Measurements from ENCODE around the gene PRICKLE2.

Gene PRICKLE2

DNA sequence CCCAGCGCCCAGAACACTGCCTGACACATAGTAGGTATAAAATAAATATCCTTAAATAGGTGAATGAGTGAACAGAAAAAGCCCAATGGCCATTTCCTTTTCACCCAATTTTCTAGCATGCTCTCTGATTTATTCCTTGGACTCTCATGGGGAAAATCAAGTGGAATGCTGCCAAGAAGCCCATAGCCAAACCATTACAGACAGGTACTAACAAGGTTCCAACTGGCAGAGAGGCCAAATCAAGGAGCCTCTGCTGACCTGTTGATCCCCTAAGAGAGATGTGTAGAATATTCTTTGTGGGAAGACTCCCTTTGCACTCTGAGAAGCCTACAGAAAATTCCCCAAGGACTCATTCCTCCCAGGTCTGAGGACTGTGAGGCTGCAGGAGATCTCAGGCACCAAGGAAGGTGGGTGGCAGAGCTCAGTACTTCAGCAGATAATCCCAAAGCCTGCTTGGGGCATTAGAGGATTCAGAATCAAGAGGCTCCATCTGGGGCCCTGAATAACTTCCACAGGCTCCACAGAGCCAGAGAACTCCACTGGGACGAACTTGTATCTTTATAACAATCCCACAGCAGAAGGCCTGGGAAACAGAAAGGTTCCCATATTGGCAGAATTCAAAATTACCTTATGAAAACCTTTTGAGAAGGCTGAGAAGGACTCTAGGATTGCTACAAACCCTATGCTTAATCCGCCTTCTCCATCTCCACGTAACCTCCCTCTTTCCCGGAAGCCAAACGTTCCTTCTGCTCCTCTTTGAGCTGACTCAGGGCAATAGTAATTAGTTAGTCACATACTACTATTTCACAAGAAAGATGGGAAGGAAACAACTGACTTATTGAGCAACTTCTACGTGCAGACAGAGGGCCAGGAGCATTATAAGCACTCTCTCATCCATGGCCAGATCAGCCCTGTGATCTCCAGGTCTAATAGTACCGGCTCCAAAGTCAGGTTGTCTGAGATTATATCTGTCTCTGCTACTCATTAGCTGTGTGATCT lies 34.5 kb downstream of the PRICKLE2 start:
- Histone ChIP-seq H3K4me1 (ENCODE audit: control insufficient read depth, insufficient read depth, low read length) (peaks cover 45% of the 10 kb centered on the region), H3K27me3 (ENCODE audit: control insufficient read depth, insufficient read depth, low read length) (no peaks in the 10 kb centered on the region), H3K27ac (ENCODE audit: low read depth, low read length) (no peak overlapping the region), H3K9ac (ENCODE audit: low read length) (no peak overlapping the region), H3K36me3 (ENCODE audit: control insufficient read depth, insufficient read depth, low read length) (no peaks in the 10 kb centered on the region), H3K4me3 (ENCODE audit: low read length) (no peak overlapping the region)

DNA sequence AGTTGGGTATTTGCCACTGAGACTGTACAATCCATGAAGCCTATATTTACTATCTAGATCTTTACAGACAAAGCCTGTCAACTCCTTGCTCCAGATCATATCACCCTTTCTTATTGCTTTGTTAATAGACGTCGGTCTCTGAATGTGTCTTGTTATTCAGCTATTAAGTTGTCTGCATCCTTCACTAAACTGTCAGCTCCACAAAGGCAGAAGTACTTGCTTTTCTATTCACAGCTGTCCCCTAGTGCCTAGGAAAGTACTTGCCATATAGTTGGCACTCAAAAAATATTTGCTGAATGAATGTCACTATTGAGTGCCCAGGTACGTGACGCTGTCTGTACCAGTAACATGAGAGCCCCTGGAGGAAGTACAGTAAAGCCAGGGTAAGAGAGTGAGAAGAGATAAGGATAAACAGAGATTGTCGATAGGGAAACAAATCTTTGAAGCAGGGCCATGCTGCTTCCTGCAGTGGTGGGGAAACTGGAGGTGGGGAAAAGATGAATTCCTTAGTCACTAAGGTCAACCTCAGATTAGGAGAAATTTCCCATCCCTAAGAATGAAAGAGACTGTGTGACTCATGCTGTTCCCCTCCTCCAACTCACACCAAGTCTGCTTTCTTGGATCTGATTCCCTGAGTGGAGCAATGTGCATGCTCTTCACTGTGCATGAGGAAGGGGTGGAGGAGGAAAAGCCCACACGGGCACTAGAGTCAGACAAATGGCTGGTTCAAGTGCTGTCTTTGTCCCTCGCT lies 36.3 kb downstream of the PRICKLE2 start:
- Histone ChIP-seq H3K4me1 (ENCODE audit: control insufficient read depth, insufficient read depth, low read length) (peaks cover 51% of the 10 kb centered on the region), H3K27ac (ENCODE audit: low read depth, low read length) (peak overlapping the region; percentile 66), H3K9ac (ENCODE audit: low read length) (no peak overlapping the region), H3K4me3 (ENCODE audit: low read length) (no peak overlapping the region), H3K27me3 (ENCODE audit: control insufficient read depth, insufficient read depth, low read length) (no peaks in the 10 kb centered on the region), H3K36me3 (ENCODE audit: control insufficient read depth, insufficient read depth, low read length) (no peaks in the 10 kb centered on the region)

DNA sequence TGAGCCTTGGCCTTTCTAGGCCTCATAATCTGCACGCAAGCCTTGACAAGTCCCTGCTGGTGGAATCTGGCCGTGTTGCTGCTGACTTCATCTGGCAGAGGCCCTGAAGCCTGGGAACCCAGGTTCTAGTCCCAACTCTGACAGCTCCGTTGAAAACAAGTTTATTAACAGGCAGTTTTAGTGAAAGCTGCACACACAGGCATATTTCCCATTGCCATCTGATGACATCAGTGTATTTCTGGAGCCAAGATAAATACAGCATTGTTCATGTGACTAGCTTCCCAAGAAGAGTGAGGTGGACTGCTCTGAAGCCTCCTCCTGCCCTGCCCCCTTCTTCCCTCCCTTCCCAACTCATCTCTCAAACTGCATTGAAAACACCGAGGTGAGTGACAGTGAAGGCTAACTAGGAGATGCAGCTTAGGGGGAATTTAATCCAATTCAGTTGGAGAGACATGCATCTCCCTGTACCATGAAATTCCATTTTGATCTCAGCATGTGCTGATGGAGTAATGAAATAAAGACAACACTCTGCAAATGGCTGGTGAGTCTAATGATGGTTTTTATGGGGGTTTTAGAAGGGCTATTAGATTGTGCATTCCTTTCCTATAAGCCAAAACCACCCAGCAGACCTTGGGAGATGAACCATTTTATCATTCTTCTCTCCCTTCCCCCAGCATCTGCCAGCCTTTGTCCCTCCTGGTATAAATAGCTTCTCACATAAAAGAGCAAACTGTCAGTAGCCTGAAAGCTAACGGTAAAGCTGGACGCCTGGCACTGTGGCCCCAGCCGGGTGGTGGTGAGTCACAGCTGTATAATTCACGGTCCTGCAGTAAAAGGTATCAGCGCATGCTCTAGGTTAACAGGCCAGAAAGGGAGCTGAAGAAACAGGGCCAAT lies 38.0 kb downstream of the PRICKLE2 start:
- Histone ChIP-seq H3K9ac (ENCODE audit: low read length) (no peak overlapping the region), H3K4me3 (ENCODE audit: low read length) (no peak overlapping the region), H3K4me1 (ENCODE audit: control insufficient read depth, insufficient read depth, low read length) (peaks cover 52% of the 10 kb centered on the region)

DNA sequence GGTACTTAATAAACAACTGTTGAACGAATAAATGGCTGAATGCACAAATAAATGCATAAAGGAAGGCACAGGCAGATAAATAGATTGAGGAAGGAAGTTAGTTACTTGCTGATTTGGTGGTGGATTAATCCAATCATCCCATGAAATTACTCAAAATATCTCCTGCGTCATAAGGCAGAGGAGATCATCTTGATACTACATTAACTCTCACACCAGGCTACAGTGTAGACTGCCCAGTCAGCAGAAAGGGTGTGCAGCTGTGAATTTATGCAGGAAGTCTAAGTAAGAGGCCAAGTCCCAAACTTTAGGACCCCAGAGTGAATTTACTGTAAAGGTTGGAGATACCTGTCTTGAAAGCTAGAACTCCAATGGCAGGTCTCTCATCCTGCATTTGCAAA lies 38.6 kb downstream of the PRICKLE2 start:
- Histone ChIP-seq H3K9ac (ENCODE audit: low read length) (no peak overlapping the region), H3K27me3 (ENCODE audit: control insufficient read depth, insufficient read depth, low read length) (no peaks in the 10 kb centered on the region), H3K27ac (ENCODE audit: low read depth, low read length) (peak overlapping the region; percentile 66), H3K4me3 (ENCODE audit: low read length) (no peak overlapping the region), H3K4me1 (ENCODE audit: control insufficient read depth, insufficient read depth, low read length) (peaks cover 52% of the 10 kb centered on the region), H3K36me3 (ENCODE audit: control insufficient read depth, insufficient read depth, low read length) (no peaks in the 10 kb centered on the region)

More for the DNA sequence above, 38.0 kb downstream of the PRICKLE2 start:
- no peaks in the 10 kb centered on the region for H3K36me3 ChIP-seq (ENCODE audit: control insufficient read depth, insufficient read depth, low read length)
- no peaks in the 10 kb centered on the region for H3K27me3 ChIP-seq (ENCODE audit: control insufficient read depth, insufficient read depth, low read length)
- peak overlapping the region; percentile 66 for H3K27ac ChIP-seq (ENCODE audit: low read depth, low read length)

DNA sequence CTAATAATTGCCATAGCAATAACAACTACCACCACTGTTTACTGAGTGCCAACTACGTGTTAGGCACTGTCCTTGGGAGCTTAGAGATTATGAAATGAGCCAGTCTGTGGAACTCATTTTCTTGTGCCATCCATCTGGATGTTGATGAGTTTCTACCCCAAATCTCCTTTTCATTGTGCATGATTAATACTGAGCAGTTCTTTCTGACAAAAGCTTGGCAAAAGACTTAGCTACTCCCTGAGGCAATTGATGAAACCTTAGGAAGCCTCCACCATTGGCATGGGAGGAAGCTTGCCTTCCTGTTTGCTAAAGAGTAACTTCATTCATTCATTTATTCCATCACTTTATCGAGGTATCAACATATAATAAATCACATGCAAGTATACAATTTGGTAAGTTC lies 39.8 kb downstream of the PRICKLE2 start:
- Histone ChIP-seq H3K36me3 (ENCODE audit: control insufficient read depth, insufficient read depth, low read length) (no peaks in the 10 kb centered on the region), H3K27ac (ENCODE audit: low read depth, low read length) (peak overlapping the region; percentile 11), H3K4me3 (ENCODE audit: low read length) (no peak overlapping the region), H3K4me1 (ENCODE audit: control insufficient read depth, insufficient read depth, low read length) (peaks cover 47% of the 10 kb centered on the region), H3K9ac (ENCODE audit: low read length) (no peak overlapping the region), H3K27me3 (ENCODE audit: control insufficient read depth, insufficient read depth, low read length) (no peaks in the 10 kb centered on the region)

DNA sequence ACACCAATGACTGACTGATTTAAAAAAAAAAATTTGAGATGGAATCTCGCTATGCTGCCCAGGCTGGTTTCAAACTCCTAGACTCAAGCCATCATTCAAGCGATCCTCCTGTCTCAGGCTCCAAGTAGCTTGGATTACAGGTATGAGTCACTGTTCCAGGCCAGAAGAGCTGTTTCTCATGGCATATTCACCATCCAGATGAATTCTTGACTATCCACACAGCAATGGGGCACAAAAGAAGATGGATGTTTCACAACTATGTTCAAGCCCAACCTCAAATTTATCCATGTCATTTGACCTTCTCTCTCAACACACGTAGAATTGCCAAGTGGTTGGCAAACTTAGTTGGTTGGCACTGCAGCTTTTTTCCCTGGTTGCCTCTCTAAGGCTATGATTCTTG lies 40.6 kb downstream of the PRICKLE2 start:
- H3K9ac ChIP-seq (ENCODE audit: low read length) = no peak overlapping the region
- H3K4me1 ChIP-seq (ENCODE audit: control insufficient read depth, insufficient read depth, low read length) = peaks cover 40% of the 10 kb centered on the region
- H3K27me3 ChIP-seq (ENCODE audit: control insufficient read depth, insufficient read depth, low read length) = no peaks in the 10 kb centered on the region
- no peak overlapping the region for H3K4me3 ChIP-seq (ENCODE audit: low read length)
- H3K27ac ChIP-seq (ENCODE audit: low read depth, low read length) = peak overlapping the region; percentile 11
- no peaks in the 10 kb centered on the region for H3K36me3 ChIP-seq (ENCODE audit: control insufficient read depth, insufficient read depth, low read length)

DNA sequence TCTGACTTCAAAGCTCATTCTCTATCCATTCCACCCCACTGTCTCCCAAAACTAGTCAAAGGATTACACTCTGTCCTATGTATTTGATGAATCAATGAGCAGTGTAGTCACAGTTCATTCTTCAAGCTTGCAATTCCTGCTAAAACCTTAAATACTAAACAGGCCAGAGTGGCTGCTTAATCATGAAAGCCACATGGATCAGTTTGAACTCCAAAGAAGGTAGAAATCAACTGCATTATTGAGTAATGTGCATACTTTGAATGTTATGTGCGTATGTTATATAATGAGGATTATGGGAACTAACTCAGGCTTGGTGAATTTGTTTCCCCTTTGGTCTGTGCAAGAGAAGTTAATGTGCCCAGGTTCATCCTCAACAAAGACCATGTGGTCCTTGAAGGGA lies 45.4 kb downstream of the PRICKLE2 start:
- Histone ChIP-seq H3K36me3 (ENCODE audit: control insufficient read depth, insufficient read depth, low read length) (no peaks in the 10 kb centered on the region), H3K4me3 (ENCODE audit: low read length) (no peak overlapping the region), H3K27ac (ENCODE audit: low read depth, low read length) (no peak overlapping the region), H3K9ac (ENCODE audit: low read length) (no peak overlapping the region), H3K27me3 (ENCODE audit: control insufficient read depth, insufficient read depth, low read length) (no peaks in the 10 kb centered on the region), H3K4me1 (ENCODE audit: control insufficient read depth, insufficient read depth, low read length) (peaks cover 7% of the 10 kb centered on the region)

DNA sequence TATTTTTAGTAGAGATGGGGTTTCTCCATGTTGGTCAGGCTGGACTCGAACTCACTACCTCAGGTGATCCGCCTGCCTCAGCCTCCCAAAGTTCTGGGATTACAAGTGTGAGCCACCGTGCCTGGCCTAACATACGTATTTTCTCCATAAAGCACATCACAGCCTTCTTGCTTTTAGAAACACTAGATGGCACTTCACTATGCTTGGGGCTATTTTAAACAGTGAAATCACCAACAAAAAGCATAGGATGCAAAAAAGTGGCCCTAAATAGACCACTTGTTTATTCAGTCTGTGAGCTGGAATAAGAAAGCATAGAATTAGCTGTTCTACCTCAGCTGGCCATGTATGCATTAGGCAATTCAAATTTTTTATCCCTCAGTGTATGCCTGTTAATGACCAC lies 46.0 kb downstream of the PRICKLE2 start:
- Histone ChIP-seq H3K27ac (ENCODE audit: low read depth, low read length) (no peak overlapping the region), H3K36me3 (ENCODE audit: control insufficient read depth, insufficient read depth, low read length) (no peaks in the 10 kb centered on the region), H3K4me1 (ENCODE audit: control insufficient read depth, insufficient read depth, low read length) (peaks cover 3% of the 10 kb centered on the region), H3K9ac (ENCODE audit: low read length) (no peak overlapping the region), H3K27me3 (ENCODE audit: control insufficient read depth, insufficient read depth, low read length) (no peaks in the 10 kb centered on the region), H3K4me3 (ENCODE audit: low read length) (no peak overlapping the region)

DNA sequence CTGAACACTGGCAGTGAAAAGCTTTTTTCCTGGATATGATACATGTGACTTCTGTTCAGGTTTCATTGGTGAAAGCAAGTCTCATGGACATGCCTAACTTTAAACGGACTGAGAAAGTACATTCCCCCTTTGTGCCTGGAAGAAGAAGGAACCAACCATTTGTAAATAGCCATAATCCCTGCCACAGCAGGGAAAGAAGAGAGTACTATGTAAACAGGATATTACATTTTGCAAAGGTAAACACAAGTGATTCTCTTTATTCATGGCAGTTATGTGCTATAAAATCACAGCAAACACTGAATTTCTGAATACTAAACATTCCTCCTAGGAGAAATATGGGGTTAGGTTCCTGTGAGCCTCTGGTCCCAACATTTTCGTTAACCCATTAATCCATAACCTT lies 46.8 kb downstream of the PRICKLE2 start:
- Histone ChIP-seq H3K27ac (ENCODE audit: low read depth, low read length) (no peak overlapping the region), H3K27me3 (ENCODE audit: control insufficient read depth, insufficient read depth, low read length) (no peaks in the 10 kb centered on the region), H3K4me3 (ENCODE audit: low read length) (no peak overlapping the region), H3K4me1 (ENCODE audit: control insufficient read depth, insufficient read depth, low read length) (no peaks in the 10 kb centered on the region), H3K9ac (ENCODE audit: low read length) (no peak overlapping the region), H3K36me3 (ENCODE audit: control insufficient read depth, insufficient read depth, low read length) (no peaks in the 10 kb centered on the region)

DNA sequence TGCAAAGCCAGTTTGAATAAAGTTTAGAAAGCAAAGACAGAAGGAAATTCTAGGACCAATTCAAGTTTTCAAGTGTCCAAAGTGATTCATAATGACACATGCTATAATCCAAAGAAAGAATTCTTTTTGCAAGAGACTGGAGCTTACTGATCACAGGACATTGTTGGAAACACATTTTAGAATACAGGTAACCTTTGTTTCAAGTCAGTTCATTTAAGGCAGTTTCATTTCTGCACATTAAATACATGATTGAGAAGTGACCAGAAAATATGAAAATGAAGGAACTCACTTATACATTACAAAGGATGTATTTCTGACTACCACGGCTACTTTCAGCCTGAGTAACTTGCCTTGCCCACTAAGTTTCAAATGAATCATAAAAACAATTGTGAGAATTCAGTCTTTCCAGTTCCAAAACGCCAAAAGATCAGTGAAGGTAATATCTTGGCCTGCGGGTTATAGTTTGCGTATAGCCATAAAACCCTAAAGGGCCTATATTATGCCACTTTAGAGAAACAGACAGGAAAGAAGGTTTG lies 48.7 kb downstream of the PRICKLE2 start:
- Histone ChIP-seq H3K36me3 (ENCODE audit: control insufficient read depth, insufficient read depth, low read length) (no peaks in the 10 kb centered on the region), H3K9ac (ENCODE audit: low read length) (no peak overlapping the region), H3K4me3 (ENCODE audit: low read length) (no peak overlapping the region), H3K4me1 (ENCODE audit: control insufficient read depth, insufficient read depth, low read length) (no peaks in the 10 kb centered on the region), H3K27ac (ENCODE audit: low read depth, low read length) (no peak overlapping the region), H3K27me3 (ENCODE audit: control insufficient read depth, insufficient read depth, low read length) (no peaks in the 10 kb centered on the region)

DNA sequence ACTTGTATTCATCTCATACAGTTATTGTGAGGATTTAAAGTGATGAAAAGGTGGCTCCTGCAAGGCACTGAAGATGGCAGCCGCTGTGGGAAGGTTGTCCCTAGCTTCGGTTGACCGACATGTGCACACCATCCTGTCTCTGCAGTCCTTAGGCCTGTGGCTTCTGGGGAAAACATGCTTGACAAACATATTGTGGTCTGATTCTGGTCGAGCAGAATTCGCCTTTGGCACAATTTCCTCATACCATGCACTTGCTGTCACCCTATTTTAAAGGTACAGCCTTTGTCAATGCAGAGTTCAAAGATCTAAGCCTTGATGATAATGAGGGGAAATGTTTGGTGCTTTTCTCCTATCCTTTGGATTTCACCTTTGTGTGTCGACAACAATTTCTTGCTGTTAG lies 50.9 kb downstream of the PRICKLE2 start:
- Histone ChIP-seq H3K36me3 (ENCODE audit: control insufficient read depth, insufficient read depth, low read length) (no peaks in the 10 kb centered on the region), H3K27ac (ENCODE audit: low read depth, low read length) (no peak overlapping the region), H3K4me3 (ENCODE audit: low read length) (no peak overlapping the region), H3K4me1 (ENCODE audit: control insufficient read depth, insufficient read depth, low read length) (no peaks in the 10 kb centered on the region), H3K27me3 (ENCODE audit: control insufficient read depth, insufficient read depth, low read length) (no peaks in the 10 kb centered on the region), H3K9ac (ENCODE audit: low read length) (no peak overlapping the region)

DNA sequence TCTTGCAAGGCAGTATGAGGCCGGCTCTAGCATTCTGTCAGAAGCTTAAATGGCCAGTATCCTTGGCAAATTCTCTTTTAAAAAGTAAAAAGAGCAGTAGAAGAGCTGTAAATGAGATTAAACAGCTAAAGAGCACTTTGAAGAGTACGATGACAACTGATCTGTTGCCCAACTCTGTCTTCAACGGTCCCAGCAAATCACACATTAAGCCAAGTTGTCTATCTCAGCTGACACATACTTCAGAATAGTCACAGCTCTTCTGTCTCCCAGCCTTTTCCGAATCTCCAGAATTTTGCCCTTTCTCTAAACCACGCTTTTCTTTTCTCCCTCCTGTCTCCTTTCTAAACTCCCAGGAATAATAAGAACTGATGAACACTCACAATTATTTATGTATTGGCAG lies 51.7 kb downstream of the PRICKLE2 start:
- H3K27me3 ChIP-seq (ENCODE audit: control insufficient read depth, insufficient read depth, low read length) = no peaks in the 10 kb centered on the region
- no peak overlapping the region for H3K9ac ChIP-seq (ENCODE audit: low read length)
- H3K27ac ChIP-seq (ENCODE audit: low read depth, low read length) = no peak overlapping the region
- H3K4me3 ChIP-seq (ENCODE audit: low read length) = no peak overlapping the region
- H3K4me1 ChIP-seq (ENCODE audit: control insufficient read depth, insufficient read depth, low read length) = no peaks in the 10 kb centered on the region
- no peaks in the 10 kb centered on the region for H3K36me3 ChIP-seq (ENCODE audit: control insufficient read depth, insufficient read depth, low read length)
